Esophagus mucosa (tissue), 1 donor: ENCODE results near the gene FAM98C. TPM values are rescaled to one million over a fixed set of nuclear protein-coding genes. Genes with fewer than 3 reads are reported as not detected.

Experiments
- ATAC-seq: fragments of 200-7000 bp; cut with Tn5 transposase; one replicate; pipeline ENCODE4 v1.9.1; 2020
- total RNA-seq: library from RNA; stranded (reverse); gene quantifications from one replicate; pipeline ENCODE4 v1.2.4, GENCODE V29; 2023
- donor health status: DM: yes; HTN: yes; CAD: no.

Gene FAM98C
- total RNA-seq, 1 donor from 2014 or later: 20.8 TPM

DNA sequence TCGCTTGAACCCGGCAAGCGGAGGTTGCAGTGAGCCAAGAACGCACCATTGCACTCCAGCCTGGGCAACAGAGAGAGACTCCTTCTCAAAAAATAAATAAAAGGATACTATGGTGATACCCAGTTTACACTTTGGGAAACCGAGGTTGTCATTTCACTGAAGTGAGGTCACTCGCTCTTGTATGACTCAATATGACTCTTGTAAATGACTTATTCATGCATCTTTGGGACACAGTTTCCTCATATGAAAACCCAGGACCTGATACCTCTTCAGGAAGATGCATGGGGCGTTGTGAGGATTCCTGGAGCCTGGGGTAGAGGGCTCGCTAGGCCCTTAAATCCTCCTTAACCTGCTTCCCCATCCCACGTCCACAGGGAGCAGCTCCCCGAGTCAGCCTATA is 24.0 kb upstream of the FAM98C start:
- no peak for ATAC-seq

GRCh38 chr19:38381138-38381537 is 21.8 kb upstream of the FAM98C start:
- ATAC-seq: no peak

GRCh38 chr19:38383184-38383583 is 19.7 kb upstream of the FAM98C start:
- ATAC-seq: no peak

DNA sequence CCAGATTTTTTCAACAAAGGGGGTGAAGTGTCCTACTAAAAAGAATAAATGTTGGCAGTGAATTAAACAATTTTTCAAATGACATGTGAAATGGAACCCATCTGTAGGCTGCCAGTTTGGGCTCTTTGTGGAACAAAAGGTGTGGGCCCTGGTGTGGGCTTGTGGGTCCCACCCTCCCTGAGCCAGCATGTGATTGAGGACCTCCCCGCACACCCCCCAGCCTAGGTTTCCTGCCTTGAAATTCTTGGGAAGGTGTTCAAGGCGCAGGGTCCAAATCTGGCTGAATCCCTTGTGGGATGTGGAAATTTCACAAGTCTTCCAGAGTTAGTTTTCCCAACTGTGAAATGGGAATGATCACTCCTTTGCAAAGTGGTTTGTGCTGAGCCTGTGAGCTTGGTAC is 19.1 kb upstream of the FAM98C start:
- no peak for ATAC-seq

DNA sequence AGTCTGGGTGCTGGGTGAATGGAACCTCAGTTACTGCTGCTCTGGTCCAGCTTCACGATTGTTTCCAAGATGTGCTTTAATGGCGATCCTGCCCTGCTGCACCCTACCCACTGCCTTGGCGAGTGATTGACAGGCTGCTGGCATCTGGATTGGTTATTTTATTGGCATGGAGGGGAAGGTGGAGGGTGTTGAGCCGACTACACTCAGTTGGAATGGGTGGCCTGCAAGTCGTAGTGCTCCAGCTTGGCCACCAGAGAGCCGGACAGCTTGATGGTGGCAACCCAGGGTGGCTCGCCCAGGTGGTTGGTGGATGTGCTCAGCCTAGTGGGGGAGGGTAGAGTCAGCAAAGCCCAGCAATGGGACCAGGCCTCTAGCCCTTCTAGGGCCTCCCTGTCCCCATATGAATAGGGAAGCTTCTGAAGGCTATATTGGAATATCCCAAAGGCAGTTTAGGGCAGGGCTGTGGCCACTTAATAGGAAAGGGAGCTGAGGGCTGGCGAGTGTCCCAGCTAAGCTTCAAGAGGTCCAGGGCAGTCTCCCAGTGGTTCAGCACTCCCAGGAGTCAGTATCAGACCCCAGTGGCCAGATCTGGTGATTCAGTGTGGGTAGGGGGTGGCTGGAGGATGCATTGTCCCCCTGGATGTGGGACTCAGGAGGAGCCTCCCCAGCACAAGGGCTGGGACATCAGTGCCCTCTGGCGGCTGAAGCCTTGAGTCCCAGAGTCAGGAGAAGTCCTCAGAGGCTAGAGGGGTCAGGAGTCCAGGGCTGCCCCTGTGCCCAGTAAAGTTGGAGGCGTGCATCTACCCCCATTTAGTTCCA is 18.5 kb upstream of the FAM98C start:
- no peak for ATAC-seq

GRCh38 chr19:38385057-38385803 is 17.7 kb upstream of the FAM98C start:
- ATAC-seq: no peak

DNA sequence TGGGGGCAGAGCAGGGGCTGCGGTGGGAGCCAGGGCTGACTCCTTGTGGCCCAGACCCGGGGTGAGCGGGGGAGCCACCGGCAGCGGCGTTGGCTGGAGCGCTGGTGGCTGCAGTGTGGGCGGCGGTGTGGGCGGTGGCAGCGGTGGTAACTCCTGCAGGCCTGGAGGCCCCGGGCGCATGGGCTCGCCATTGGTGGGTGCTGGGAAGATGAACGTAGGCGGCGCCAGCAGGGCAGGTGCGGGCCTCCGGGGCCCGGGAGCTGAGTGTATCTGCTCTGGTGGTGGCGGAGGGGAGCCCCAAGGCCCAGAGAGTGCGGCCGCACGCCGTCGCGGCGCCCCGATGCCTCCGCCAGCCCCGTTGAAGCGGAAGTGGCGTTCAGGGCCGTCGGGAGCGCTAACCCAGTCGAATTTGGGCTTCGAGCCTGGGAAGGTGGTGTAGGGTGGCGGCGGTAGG is 17.1 kb upstream of the FAM98C start:
- no peak for ATAC-seq

GRCh38 chr19:38386300-38386970 is 16.5 kb upstream of the FAM98C start:
- no peak for ATAC-seq

DNA sequence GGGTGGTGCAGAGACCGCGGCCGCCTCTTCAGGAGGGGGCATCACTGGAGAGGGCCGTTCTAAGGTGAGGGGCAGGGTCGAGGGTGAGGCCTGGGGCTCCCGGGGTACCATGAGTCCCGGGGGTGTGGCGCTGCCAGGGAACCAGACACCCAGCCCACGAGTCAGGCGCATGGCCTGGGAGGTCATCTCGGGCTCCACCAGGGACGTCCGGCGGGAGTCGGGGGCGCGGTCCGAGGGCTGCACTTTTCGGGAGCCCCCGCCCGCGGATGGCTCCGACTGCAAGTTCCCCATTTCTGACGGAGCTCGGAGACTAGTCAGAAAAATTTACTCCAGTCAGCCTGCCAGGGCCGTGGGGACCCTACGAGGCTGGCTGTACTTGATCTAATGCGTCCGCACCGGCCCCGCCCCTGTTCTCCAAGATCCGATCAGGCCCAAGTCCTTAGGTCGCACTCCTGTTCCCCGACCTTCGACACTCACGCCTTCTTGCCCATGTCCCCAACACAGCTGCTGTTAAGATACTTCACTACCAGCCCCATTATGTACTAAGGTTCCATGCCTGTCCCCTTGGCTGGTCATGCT is 15.8 kb upstream of the FAM98C start:
- ATAC-seq: peak; percentile 1

- peak; percentile 81 for ATAC-seq
Measured at GRCh38 chr19:38387550-38388348, 15.1 kb upstream of the FAM98C start, which contains the start of gene GGN. Gene GGN, minus strand, starts transcription at chr19:38388034. Its CDS starts 773 bp downstream, at chr19:38387261.

- peak; percentile 1 for ATAC-seq
Measured at GRCh38 chr19:38388349-38389100, 14.4 kb upstream of the FAM98C start, which contains the start of gene SPRED3. Gene SPRED3, plus strand, starts transcription at chr19:38388697. Its CDS starts 1,606 bp downstream, at chr19:38390303.

DNA sequence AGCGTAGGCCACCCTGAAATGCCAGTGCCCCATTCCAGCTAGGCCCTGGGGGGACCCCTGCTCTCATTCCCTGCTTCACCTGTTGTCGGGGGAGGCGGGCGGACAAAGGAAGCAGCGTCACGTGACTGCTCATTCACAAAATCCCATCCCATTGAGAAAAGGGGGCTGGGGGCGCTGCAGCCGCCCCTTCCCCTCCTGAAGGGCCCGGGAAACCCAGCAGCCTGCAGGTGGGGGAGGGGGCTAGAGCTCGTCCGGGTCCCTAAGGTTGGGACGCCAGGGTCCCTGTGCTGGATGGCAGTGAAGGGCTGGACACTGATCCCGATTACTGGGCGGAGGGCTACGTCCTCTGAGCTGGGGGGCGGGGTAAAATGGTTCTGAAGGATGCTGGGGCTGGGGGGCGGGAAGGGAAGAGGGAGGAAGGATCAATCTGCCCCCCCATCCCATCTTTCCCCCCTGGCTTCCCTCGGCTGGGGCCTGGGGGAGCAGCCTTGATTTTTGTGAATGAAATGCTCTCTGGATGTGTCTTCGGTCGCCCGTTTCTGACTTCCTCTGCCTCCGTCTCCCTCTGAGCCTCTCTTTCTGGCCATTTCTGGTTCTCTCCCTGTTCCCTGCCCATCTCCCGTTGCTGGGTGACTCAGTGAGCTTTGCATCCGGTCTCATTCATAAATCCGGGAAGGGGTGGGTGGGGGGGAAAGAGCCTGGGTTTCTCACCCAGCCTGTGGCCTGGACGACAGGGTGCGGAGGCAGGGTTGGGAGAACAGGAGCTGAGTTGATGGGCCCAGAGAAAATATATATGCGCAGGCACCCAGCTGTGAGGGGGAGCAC is 13.6 kb upstream of the FAM98C start:
- no peak for ATAC-seq

- no peak for ATAC-seq
Measured at GRCh38 chr19:38389957-38390924, 12.7 kb upstream of the FAM98C start.

- no peak for ATAC-seq
Measured at GRCh38 chr19:38391911-38392464, 10.9 kb upstream of the FAM98C start.

DNA sequence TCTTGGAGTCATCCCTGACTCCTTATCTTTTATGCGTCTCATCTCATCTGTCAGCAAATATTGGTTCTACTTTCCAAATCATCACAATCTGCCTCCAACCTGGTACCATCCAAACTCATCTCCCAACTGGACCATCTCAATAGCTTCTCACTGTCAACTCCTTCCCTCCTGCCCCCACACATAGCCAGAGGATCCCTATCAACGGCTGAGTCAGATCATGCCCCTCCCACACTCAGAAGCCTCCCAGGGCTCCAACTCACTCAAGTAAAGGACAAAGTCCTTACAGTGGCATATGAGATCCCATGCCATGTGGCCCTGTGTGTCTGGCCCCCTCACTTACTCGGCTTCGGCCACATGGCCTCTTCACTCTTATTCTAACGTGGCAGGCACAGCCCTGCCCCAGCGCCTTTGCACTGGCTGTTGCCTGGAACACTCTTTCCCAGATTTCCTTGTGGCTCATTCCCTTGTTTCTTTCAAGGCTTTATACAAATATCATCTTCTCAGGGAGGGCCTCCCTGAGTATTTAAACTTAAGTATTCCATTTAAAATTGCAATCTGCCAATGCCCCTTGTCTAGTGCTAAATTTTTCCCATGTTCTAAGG is 10.1 kb upstream of the FAM98C start:
- ATAC-seq: no peak

GRCh38 chr19:38394488-38394887 is 8.4 kb upstream of the FAM98C start:
- peak; percentile 34 for ATAC-seq

DNA sequence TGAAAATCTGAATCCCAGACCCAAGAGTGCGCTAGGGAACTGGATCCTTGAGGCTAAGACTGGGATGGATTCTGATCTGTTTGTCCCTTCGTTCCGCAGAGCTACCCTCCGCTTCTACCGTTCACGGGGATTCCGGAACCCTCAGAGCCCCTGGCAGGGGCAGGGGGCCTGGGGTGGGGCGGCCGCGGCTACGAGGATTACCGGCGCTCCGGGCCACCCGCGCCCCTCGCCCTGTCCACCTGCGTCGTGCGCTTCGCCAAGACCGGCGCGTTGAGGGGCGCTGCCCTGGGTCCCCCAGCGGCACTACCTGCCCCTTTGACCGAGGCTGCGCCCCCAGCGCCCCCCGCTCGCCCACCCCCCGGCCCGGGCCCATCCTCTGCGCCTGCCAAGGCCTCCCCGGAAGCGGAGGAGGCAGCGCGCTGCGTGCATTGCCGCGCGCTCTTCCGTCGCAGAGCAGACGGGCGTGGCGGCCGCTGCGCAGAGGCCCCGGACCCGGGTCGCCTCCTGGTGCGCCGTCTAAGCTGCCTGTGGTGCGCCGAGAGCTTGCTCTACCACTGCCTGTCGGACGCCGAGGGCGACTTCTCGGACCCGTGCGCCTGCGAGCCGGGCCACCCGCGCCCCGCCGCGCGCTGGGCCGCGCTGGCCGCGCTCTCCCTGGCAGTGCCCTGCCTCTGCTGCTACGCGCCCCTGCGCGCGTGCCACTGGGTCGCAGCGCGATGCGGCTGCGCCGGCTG is 7.3 kb upstream of the FAM98C start:
- peak; percentile 27 for ATAC-seq
